PFSK-1 (cell line): ENCODE data around the gene PLS3.

Source experiments
- FOXP2 ChIP-seq: optimal IDR thresholded peaks from 2 replicates; pipeline ENCODE3; 2011; ENCODE audit warnings: borderline replicate concordance, control low read depth, inconsistent platforms; ENCODE audit not compliant: insufficient read depth; ENCODE audit errors: extremely low read length, extremely low read depth
- POLR2AphosphoS5 ChIP-seq: IDR thresholded peaks from 2 replicates; pipeline ENCODE4 v1.6.1; 2012; ENCODE audit warnings: low read depth, mild to moderate bottlenecking, control low read depth, low read length, moderate library complexity
- SIN3A ChIP-seq: IDR thresholded peaks from 2 replicates; pipeline ENCODE4 v1.6.1; 2012; ENCODE audit warnings: mild to moderate bottlenecking, low read length, moderate library complexity, borderline replicate concordance; ENCODE audit not compliant: insufficient read depth
- TAF1 ChIP-seq: IDR thresholded peaks from 2 replicates; pipeline ENCODE4 v1.6.1; 2012; ENCODE audit warnings: low read length, control low read depth, borderline replicate concordance; ENCODE audit not compliant: insufficient read depth
- TF ChIP-seq, protein P1 (sequence below), 2 experiments: IDR thresholded peaks; 2 replicates each; pipeline versions ENCODE4 v1.6.1 to v1.8.0; 2011 to 2012; ENCODE audit warnings: low read depth in 2 of 2, low read length in 2 of 2, control low read depth in 1 of 2, inconsistent platforms in 1 of 2, mild to moderate bottlenecking in 1 of 2, moderate library complexity in 1 of 2; ENCODE audit not compliant: insufficient read depth in 1 of 2

DNA sequence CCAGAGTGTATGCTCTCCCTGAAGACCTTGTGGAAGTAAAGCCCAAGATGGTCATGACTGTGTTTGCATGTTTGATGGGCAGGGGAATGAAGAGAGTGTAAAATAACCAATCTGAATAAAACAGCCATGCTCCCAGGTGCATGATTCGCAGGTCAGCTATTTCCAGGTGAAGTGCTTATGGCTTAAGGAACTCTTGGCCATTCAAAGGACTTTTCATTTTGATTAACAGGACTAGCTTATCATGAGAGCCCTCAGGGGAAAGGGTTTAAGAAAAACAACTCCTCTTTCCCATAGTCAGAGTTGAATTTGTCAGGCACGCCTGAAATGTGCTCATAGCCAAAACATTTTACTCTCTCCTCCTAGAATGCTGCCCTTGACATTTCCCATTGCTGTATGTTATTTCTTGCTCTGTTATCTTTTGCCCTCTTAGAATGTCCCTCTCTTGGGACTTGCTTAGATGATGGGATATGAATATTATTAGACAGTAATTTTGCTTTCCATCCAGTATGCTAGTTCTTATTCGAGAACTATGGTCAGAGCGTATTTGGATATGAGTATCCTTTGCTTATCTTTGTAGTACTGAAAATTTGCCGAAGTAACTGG lies 88.6 kb downstream of the PLS3 start:
- no peak for TF ChIP-seq POLR2AphosphoS5
- TF ChIP-seq TAF1, result no peak
- TF ChIP-seq SIN3A, result no peak
- TF ChIP-seq, protein P1, sequence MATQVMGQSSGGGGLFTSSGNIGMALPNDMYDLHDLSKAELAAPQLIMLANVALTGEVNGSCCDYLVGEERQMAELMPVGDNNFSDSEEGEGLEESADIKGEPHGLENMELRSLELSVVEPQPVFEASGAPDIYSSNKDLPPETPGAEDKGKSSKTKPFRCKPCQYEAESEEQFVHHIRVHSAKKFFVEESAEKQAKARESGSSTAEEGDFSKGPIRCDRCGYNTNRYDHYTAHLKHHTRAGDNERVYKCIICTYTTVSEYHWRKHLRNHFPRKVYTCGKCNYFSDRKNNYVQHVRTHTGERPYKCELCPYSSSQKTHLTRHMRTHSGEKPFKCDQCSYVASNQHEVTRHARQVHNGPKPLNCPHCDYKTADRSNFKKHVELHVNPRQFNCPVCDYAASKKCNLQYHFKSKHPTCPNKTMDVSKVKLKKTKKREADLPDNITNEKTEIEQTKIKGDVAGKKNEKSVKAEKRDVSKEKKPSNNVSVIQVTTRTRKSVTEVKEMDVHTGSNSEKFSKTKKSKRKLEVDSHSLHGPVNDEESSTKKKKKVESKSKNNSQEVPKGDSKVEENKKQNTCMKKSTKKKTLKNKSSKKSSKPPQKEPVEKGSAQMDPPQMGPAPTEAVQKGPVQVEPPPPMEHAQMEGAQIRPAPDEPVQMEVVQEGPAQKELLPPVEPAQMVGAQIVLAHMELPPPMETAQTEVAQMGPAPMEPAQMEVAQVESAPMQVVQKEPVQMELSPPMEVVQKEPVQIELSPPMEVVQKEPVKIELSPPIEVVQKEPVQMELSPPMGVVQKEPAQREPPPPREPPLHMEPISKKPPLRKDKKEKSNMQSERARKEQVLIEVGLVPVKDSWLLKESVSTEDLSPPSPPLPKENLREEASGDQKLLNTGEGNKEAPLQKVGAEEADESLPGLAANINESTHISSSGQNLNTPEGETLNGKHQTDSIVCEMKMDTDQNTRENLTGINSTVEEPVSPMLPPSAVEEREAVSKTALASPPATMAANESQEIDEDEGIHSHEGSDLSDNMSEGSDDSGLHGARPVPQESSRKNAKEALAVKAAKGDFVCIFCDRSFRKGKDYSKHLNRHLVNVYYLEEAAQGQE (IDR thresholded peaks at IDR 0.05; ENCODE audit: insufficient read depth in 1 of 2, low read depth in 2 of 2, low read length in 2 of 2), result no peak
- TF ChIP-seq FOXP2, result no peak
